GM12878 (cell line): ENCODE measurements around the gene CEP131.

Experiments used
- CTCF ChIP-seq, 3 experiments: IDR thresholded peaks in 2 of 3; conservative IDR thresholded peaks in 1 of 3; 2 replicates each; pipeline ENCODE4 v1.5.1; 2011; ENCODE audit warnings: low read depth in 3 of 3, low read length in 3 of 3, mild to moderate bottlenecking in 3 of 3, control low read depth in 2 of 3, moderate library complexity in 2 of 3, inconsistent platforms in 1 of 3, mixed read lengths in 1 of 3; ENCODE audit not compliant: control insufficient read depth in 2 of 3, insufficient read depth in 1 of 3; ENCODE audit errors: extremely low read depth in 1 of 3
- EP300 ChIP-seq, 2 experiments: fragments of 150-350 bp in 1 of 2; IDR thresholded peaks; 2 replicates each; pipeline ENCODE4 v1.6.1; 2011 to 2012; ENCODE audit warnings: low read depth in 2 of 2, low read length in 2 of 2, borderline replicate concordance in 1 of 2, improper control_type of control experiment in 1 of 2, inconsistent platforms in 1 of 2; ENCODE audit not compliant: control insufficient read depth in 1 of 2
- SMAD1 ChIP-seq: fragments of 450-650 bp; IDR thresholded peaks from 2 replicates; pipeline ENCODE4 v1.6.1; 2018; ENCODE audit warnings: mild to moderate bottlenecking, low read depth; ENCODE audit not compliant: partially characterized antibody

GRCh38 chr17:81260171-81260570, 37.4 kb upstream of the CEP131 start:
- TF ChIP-seq EP300 (IDR thresholded peaks at IDR 0.05; ENCODE audit: borderline replicate concordance in 1 of 2, control insufficient read depth in 1 of 2, low read depth in 2 of 2, low read length in 2 of 2) (no peak), SMAD1 (no peak), CTCF (IDR thresholded peaks at IDR 0.05 in 2 of 3, conservative IDR thresholded peaks at IDR 0.05 in 1 of 3; ENCODE audit: control insufficient read depth in 2 of 3, extremely low read depth in 1 of 3, insufficient read depth in 1 of 3, low read depth in 3 of 3, low read length in 3 of 3) (no peak)
